Colonic mucosa (tissue), 4 donors: ENCODE data around the gene RNF215. TPM values are rescaled to one million over a fixed set of nuclear protein-coding genes. Genes with fewer than 3 reads are reported as not detected.

Experiments
- DNase-seq: peaks from one replicate; pipeline ENCODE4 v3.0.0-alpha.2; 2020
- H3K27ac ChIP-seq: fragments of 200-600 bp; one replicate; pipeline ENCODE4 v1.8.0; 2021
- H3K27me3 ChIP-seq: fragments of 200-600 bp; one replicate; pipeline ENCODE4 v1.8.0; 2021
- H3K36me3 ChIP-seq: fragments of 200-600 bp; one replicate; pipeline ENCODE4 v1.8.0; 2021
- H3K4me1 ChIP-seq: fragments of 200-600 bp; one replicate; pipeline ENCODE4 v1.8.0; 2021; ENCODE audit warnings: mild to moderate bottlenecking
- H3K4me3 ChIP-seq: fragments of 200-600 bp; one replicate; pipeline ENCODE4 v1.8.0; 2021
- H3K9ac ChIP-seq, 2 donors: one replicate each; pipeline ENCODE4 v1.7.0; 2013; ENCODE audit warnings: control low read depth in 2 of 2, low read depth in 2 of 2, low read length in 2 of 2
- H3K9me3 ChIP-seq: fragments of 200-600 bp; one replicate; pipeline ENCODE4 v1.8.0; 2021
- intact Hi-C: fragments of 100-400 bp; cut with DNase I; formaldehyde crosslinking; loops from one replicate; pipeline ENCODE4 v1.14.1; 2022
- total RNA-seq, 2 donors: library from RNA; stranded (reverse); fragmentation: NEBNext Ultra II Directional in 1 of 2; extraction: Animal tissue kit (Norgen Biotek cat#: 25700) in 1 of 2; gene quantifications; one replicate each; pipeline ENCODE4 v1.2.1, GENCODE V29; 2021
- TF ChIP-seq, protein P1 (sequence below): fragments of 200-600 bp; IDR thresholded peaks from one replicate; pipeline ENCODE4 v1.8.0; 2022; ENCODE audit warnings: antibody characterized with exemption, mild to moderate bottlenecking
- donor health status: healthy.
- donor health status: DM: no; HTN: no; CAD: no.
- donor health status: DM: no; HTN: no; CAD: no.

The RNF215 gene
- total RNA-seq, 2 donors from 2014 or later: 5.8 to 9.4 TPM

DNA sequence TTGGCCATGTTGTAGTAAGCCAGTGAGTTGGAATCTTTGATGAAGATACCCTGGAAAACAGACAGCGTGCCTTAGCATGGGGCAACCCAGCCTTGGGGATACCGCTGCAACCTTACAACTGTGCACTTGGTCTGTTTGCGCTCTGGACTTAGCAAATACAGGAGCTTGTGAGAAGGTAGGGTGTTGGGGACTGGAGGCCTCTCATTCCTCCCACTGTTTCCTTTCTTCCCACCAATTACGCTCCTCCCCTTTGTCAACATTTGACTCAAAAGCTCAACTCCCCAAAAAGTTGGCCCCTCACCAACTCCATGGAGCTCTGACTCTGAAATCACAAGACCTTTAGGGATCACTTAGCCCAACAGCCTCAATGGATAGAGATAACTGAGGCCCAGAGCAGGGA lies 52.6 kb downstream of the RNF215 start:
- Histone ChIP-seq H3K27ac (no peak overlapping the region), H3K36me3 (peaks cover 53% of the 10 kb centered on the region), H3K4me3 (no peak overlapping the region), H3K4me1 (peaks cover 3% of the 10 kb centered on the region), H3K27me3 (no peaks in the 10 kb centered on the region), H3K9me3 (no peaks in the 10 kb centered on the region), H3K9ac (no peak overlapping the region)
- intact Hi-C loops: no loop called here
- TF ChIP-seq, protein P1, sequence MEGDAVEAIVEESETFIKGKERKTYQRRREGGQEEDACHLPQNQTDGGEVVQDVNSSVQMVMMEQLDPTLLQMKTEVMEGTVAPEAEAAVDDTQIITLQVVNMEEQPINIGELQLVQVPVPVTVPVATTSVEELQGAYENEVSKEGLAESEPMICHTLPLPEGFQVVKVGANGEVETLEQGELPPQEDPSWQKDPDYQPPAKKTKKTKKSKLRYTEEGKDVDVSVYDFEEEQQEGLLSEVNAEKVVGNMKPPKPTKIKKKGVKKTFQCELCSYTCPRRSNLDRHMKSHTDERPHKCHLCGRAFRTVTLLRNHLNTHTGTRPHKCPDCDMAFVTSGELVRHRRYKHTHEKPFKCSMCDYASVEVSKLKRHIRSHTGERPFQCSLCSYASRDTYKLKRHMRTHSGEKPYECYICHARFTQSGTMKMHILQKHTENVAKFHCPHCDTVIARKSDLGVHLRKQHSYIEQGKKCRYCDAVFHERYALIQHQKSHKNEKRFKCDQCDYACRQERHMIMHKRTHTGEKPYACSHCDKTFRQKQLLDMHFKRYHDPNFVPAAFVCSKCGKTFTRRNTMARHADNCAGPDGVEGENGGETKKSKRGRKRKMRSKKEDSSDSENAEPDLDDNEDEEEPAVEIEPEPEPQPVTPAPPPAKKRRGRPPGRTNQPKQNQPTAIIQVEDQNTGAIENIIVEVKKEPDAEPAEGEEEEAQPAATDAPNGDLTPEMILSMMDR: no peak
- DNase-seq: no peak

DNA sequence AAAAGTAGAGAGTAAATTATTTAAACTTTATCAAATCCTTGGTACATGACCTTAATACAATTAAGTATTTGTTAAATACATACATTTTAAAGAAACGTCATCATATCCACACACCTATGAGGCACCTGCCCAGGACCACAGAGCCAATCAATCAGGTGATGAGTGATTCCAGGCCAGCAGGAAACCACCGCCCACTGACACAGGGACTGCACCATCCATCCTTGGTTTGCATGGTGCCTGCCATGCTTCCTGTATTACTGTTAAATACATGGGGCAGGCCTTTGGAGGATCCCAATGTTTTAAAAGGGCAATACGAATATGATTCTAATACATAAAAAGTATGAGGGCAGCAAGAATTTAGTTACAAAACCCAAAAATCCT lies 53.5 kb downstream of the RNF215 start:
- intact Hi-C loops: no loop called here
- no peak for DNase-seq
- Histone ChIP-seq H3K36me3 (peaks cover 44% of the 10 kb centered on the region), H3K27me3 (no peaks in the 10 kb centered on the region), H3K9ac (no peak overlapping the region), H3K9me3 (no peaks in the 10 kb centered on the region), H3K4me1 (peaks cover 3% of the 10 kb centered on the region), H3K27ac (peak overlapping the region; percentile 54), H3K4me3 (no peak overlapping the region)
- TF ChIP-seq, protein P1: no peak

DNA sequence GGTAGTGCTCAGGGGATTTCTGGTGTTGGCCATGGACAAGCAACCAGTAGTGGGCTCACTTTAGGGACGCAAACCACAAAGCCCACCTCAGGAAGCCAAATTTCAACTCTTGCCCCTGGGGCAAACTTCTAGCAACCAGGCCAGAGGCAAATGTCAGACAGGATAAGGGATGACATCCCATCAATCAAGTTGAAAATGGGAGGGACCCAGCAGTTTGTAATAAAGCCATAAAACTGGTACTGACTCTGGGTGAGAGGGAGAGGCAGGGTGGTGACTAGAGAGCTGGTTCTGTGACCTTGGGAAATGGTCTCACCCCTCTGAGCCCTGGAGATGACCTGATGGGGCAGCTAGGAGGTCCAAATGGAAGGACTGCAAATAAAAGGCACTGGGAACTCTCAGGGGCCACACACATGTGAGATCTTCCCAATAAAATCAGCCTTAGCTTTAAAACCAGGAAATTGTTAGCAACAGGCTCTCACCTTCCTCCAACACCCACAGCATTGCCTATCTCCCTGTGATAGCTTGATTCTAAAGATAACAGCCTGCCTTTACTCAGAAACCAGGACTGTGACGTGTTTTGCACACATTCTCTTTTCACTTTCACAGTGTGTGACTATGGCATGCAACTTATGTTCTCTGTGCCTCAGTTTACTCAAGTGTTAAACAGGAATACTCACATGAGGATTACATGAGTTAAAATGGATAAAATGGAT lies 54.1 kb downstream of the RNF215 start:
- Histone ChIP-seq H3K4me1 (peaks cover 3% of the 10 kb centered on the region), H3K27ac (peak overlapping the region; percentile 54), H3K36me3 (peaks cover 39% of the 10 kb centered on the region), H3K27me3 (no peaks in the 10 kb centered on the region), H3K9ac (peak overlapping the region in 1 of 2 donors; percentile 37), H3K4me3 (no peak overlapping the region), H3K9me3 (no peaks in the 10 kb centered on the region)
- peak; percentile 56 for DNase-seq
- intact Hi-C loops: no loop called here
- TF ChIP-seq, protein P1: no peak

DNA sequence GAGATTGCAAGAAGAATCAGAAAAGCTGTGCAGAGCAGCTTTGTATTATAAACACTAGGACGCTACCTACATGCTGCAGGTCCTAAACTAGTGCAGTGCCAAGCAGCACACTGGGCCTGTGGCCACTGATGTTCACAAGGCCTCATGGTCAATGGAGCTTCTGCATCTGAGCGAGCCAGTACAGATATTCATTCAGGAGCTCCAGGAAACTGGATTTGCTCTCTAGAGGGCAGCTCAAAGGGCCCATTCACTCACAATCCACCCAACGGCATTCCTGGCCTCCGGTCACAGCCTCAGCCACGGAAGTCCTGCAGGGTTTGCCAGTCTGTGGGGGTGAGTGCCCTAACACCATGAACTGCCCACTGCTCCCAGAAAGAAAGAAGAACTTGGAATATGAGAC lies 54.7 kb downstream of the RNF215 start:
- TF ChIP-seq, protein P1: no peak
- Histone ChIP-seq H3K9me3 (no peaks in the 10 kb centered on the region), H3K27me3 (no peaks in the 10 kb centered on the region), H3K36me3 (peaks cover 33% of the 10 kb centered on the region), H3K27ac (peak overlapping the region; percentile 54), H3K4me1 (peaks cover 3% of the 10 kb centered on the region), H3K4me3 (no peak overlapping the region), H3K9ac (peak overlapping the region in 1 of 2 donors; percentile 37)
- intact Hi-C loops: no loop called here
- no peak for DNase-seq

Other genes with a start within 250 kb of the RNF215 start
- 10 to 100 TPM in 1 of 2 donors, 1 to 10 TPM in 1; 9.5 to 12.5 TPM for gene LIF, start 140.7 kb downstream of the RNF215 start, total RNA-seq
- gene OSM, start 120.6 kb downstream of the RNF215 start, total RNA-seq: under 1 TPM; 0.21 to 0.44 TPM
- gene CASTOR1, start 97.9 kb downstream of the RNF215 start, total RNA-seq: 1 to 10 TPM; 4.5 to 5.0 TPM
- 10 to 100 TPM; 34.3 to 35.8 TPM for gene TBC1D10A, start 60.5 kb downstream of the RNF215 start, total RNA-seq
- 100 to 1,000 TPM; 151 to 194 TPM for gene SF3A1, start 30.5 kb downstream of the RNF215 start, total RNA-seq
- gene CCDC157, start 30.4 kb downstream of the RNF215 start, total RNA-seq: 1 to 10 TPM; 1.1 to 1.6 TPM
- gene SEC14L2, start 9.6 kb upstream of the RNF215 start, total RNA-seq: 10 to 100 TPM in 1 of 2 donors, 1 to 10 TPM in 1; 2.0 to 10.3 TPM
- 10 to 100 TPM; 39.7 to 55.1 TPM for gene MTFP1, start 38.4 kb upstream of the RNF215 start, total RNA-seq
- not detected for gene SEC14L3, start 84.6 kb upstream of the RNF215 start, total RNA-seq
- not detected for gene SEC14L4, start 118.3 kb upstream of the RNF215 start, total RNA-seq
- not detected for gene SEC14L6, start 159.3 kb upstream of the RNF215 start, total RNA-seq
- 10 to 100 TPM; 13.4 to 18.8 TPM for gene GAL3ST1, start 187.3 kb upstream of the RNF215 start, total RNA-seq
- gene PES1, start 204.5 kb upstream of the RNF215 start, total RNA-seq: 10 to 100 TPM; 44.2 to 98.3 TPM
- gene TCN2, start 219.8 kb upstream of the RNF215 start, total RNA-seq: 10 to 100 TPM in 1 of 2 donors, 1 to 10 TPM in 1; 9.3 to 27.0 TPM
- gene SLC35E4, start 248.4 kb upstream of the RNF215 start, total RNA-seq: 1 to 10 TPM; 5.7 to 7.0 TPM